Measurements from ENCODE around the gene RNF187. TPM values are rescaled to one million over a fixed set of nuclear protein-coding genes. Genes with fewer than 3 reads are reported as not detected.

Gene RNF187
- total and polyA plus RNA-seq, 2 of the 4 experiments (the other 2 are of a cell fraction): 14.0 to 55.4 TPM

GRCh38 chr1:228507961-228508652, 20.9 kb downstream of the RNF187 start:
- no peak overlapping the region for H3K27ac ChIP-seq (ENCODE audit: insufficient read depth, low read length)
- H2BK5ac ChIP-seq (ENCODE audit: low read depth, low read length, poor library complexity, severe bottlenecking): no peak overlapping the region
- no CpG with 5 or more reads among the region's 9 CpGs for WGBS, 2 experiments (ENCODE audit: extremely low coverage in 2 of 2, insufficient read length in 1 of 2)
- no peaks in the 10 kb centered on the region for H4K20me1 ChIP-seq (ENCODE audit: insufficient read depth, low read length)
- peaks cover 5% of the 10 kb centered on the region for H3K9me3 ChIP-seq (ENCODE audit: control insufficient read depth, insufficient read depth, low read length)
- no peak overlapping the region for H4K8ac ChIP-seq (ENCODE audit: low read depth in 2 of 2, low read length in 2 of 2)
- TF ChIP-seq SMC3 (IDR thresholded peaks at IDR 0.05; ENCODE audit: low read depth, low read length) (no peak), RCOR1 (IDR thresholded peaks at IDR 0.05; ENCODE audit: insufficient replicate concordance, low read length) (no peak), RFX5 (IDR thresholded peaks at IDR 0.05; ENCODE audit: low read depth, low read length) (no peak), BHLHE40 (IDR thresholded peaks at IDR 0.05; ENCODE audit: low read depth, low read length) (no peak), ELK1 (IDR thresholded peaks at IDR 0.05; ENCODE audit: borderline replicate concordance, low read depth, low read length) (no peak), RAD21 (IDR thresholded peaks at IDR 0.05; ENCODE audit: low read length) (no peak), MAFK (IDR thresholded peaks at IDR 0.05; ENCODE audit: low read depth, low read length) (no peak), FOS (IDR thresholded peaks at IDR 0.05; ENCODE audit: low read depth, low read length) (no peak), CHD1 (IDR thresholded peaks at IDR 0.05; ENCODE audit: low read depth, low read length) (no peak), CEBPB (IDR thresholded peaks at IDR 0.05; ENCODE audit: low read depth, low read length) (no peak)
- TF ChIP-seq, protein P1, sequence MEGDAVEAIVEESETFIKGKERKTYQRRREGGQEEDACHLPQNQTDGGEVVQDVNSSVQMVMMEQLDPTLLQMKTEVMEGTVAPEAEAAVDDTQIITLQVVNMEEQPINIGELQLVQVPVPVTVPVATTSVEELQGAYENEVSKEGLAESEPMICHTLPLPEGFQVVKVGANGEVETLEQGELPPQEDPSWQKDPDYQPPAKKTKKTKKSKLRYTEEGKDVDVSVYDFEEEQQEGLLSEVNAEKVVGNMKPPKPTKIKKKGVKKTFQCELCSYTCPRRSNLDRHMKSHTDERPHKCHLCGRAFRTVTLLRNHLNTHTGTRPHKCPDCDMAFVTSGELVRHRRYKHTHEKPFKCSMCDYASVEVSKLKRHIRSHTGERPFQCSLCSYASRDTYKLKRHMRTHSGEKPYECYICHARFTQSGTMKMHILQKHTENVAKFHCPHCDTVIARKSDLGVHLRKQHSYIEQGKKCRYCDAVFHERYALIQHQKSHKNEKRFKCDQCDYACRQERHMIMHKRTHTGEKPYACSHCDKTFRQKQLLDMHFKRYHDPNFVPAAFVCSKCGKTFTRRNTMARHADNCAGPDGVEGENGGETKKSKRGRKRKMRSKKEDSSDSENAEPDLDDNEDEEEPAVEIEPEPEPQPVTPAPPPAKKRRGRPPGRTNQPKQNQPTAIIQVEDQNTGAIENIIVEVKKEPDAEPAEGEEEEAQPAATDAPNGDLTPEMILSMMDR (conservative IDR thresholded peaks at IDR 0.05; ENCODE audit: low read depth, low read length): no peak
- no peak overlapping the region for H3K56ac ChIP-seq (ENCODE audit: extremely low read depth, insufficient read depth, low read length)
- no peak overlapping the region for H4K91ac ChIP-seq (ENCODE audit: insufficient read depth, low read depth, low read length)
- H3K4me3 ChIP-seq (ENCODE audit: insufficient read depth, low read depth, low read length): no peak overlapping the region
- in situ Hi-C loops (cut with MboI; ENCODE audit: low sequenced_read_pairs) (loop anchor here (10.0 kb wide), 1 partner anchor 373 kb away; no protein-coding TSS in a partner anchor), dilution Hi-C loops (cut with HindIII; ENCODE audit: low sequenced_read_pairs, unreplicated experiment) (no loop called here), intact Hi-C loops (cut with micrococcal nuclease) (no loop called here)
- no peaks in the 10 kb centered on the region for H3K79me1 ChIP-seq (ENCODE audit: low read depth in 1 of 2, low read length in 2 of 2)
- no TSS peak for BruUV-seq (replicated peaks)
- H2AK9ac ChIP-seq (replicated peaks; ENCODE audit: low read depth, low read length, poor library complexity): no peak overlapping the region
- H4K5ac ChIP-seq (ENCODE audit: low read depth, low read length): no peak overlapping the region
- no peak overlapping the region for H2AK5ac ChIP-seq (ENCODE audit: low read depth, low read length)
- no peak overlapping the region for H3K9ac ChIP-seq (ENCODE audit: low read depth, low read length)
- H3K18ac ChIP-seq (ENCODE audit: low read depth, low read length): no peak overlapping the region
- no peaks in the 10 kb centered on the region for H3K9me1 ChIP-seq (ENCODE audit: insufficient read depth, low read length)
- no peak overlapping the region for H3K14ac ChIP-seq (replicated peaks; ENCODE audit: low read depth, low read length)
- DNase-seq (no peak), ATAC-seq (ENCODE audit: low read depth) (no peak)
- H3K4ac ChIP-seq (ENCODE audit: low read depth, low read length): no peak overlapping the region
- H3K23ac ChIP-seq (ENCODE audit: low read depth, low read length): no peak overlapping the region
- POLR2A ChIA-PET (ENCODE audit: unreplicated experiment): no interaction called here
- CTCF ChIA-PET: no interaction called here
- H3K4me1 ChIP-seq (ENCODE audit: control insufficient read depth, insufficient read depth, low read length): no peaks in the 10 kb centered on the region
- H3K27me3 ChIP-seq (ENCODE audit: control insufficient read depth, insufficient read depth, low read length): peaks cover 41% of the 10 kb centered on the region
- no peak overlapping the region for H2BK15ac ChIP-seq (ENCODE audit: low read depth, low read length)
- no peaks in the 10 kb centered on the region for H3K36me3 ChIP-seq (ENCODE audit: control insufficient read depth, insufficient read depth, low read length)
- H2BK20ac ChIP-seq (ENCODE audit: low read depth, low read length): no peak overlapping the region
- no peak overlapping the region for H3K4me2 ChIP-seq (ENCODE audit: low read depth, low read length)
- no peak overlapping the region for H2BK120ac ChIP-seq (ENCODE audit: low read depth, low read length)
- H2AFZ ChIP-seq (replicated peaks; ENCODE audit: low read length, poor library complexity): no peak overlapping the region
